CD4-positive, alpha-beta T cell treated with Interleukin-17A for 4 hours (primary cell): Measurements from ENCODE around the gene MMAB.
A peak's percentile ranks its signal among the peaks of the same experiment; 100 is the strongest.
"Not testable (repeated sequence)": the region's sequence is repeated elsewhere in the genome, so short reads cannot be mapped to it uniquely, and the experiment has no call there.

ENCODE experiments used
- DNase-seq: peaks from one replicate; pipeline ENCODE4 v3.0.0-alpha.2; 2020; ENCODE audit warnings: mixed read lengths

Gene MMAB

DNA sequence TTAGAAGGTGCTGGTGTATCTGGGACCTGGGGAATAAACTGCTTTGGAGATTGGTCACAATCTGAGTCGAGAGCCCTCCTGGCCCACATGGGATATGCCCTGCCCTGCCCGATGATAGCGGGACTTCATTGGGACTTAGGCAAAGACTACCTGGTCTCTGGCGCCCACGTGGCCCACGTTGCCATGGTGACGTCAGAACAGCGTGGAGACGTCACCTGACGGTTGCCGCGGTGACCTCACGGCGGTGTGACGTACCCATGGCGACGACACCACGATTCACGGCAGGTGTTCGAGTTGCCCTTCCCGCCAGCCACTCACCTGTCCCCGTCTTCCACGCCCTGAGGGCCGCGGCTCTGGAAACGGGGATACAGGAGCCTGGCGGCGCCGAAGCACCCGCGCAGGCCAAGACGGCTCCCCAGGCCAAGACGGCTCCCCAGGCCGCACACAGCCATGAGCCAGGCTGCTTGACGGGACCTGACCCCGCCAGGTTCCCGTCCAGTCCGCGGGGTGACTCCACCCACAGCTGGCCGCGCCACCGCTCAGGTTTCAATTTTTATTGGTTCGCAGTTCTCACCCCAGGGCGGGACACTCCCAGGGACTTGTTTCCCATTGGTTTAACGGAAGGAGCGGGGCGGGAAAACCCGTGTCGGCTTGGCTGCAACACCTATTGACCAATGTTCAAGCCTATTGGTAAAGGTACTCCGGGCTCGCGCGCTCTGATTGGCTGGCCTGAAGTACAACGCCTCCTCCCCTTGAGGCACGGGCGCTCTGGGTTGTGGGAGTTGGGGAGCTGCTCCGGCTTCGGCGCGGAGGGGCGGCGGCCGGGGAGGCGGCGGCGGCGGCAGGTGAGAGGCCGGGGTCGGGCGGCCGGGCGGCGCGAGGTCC lies at the start of gene MMAB, which contains the start of gene MVK:
MMAB (minus strand) TSS at position 476 of the 885 bp plus-strand sequence; CDS start at position 452, 24 bp downstream.
MVK (plus strand) TSS at position 766 of the 885 bp plus-strand sequence. CDS start 1,029 bp downstream, outside the sequence.
- peak; percentile 98 for DNase-seq

DNA sequence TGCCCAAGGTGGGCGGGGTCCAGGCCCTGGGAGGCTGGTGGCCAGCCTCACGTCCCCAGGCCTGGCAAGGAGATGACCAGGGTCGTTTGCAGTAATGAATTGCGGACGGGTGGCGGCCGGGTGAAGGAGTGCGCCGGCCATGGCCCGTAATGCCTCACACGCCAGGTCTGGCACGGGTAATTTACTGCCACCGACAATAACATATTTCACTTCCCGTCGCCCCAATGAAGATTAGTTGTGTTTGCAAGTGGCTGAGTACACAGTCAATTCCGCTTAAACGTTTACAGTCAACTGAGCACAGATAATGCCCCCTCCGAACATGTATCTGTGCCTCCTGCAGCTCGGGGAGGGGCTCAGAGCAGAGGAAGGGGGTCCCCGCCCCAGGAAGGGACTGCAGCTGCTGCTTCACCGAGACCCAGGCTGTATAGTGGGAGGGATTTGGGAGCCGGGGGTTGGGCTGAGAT lies 48.6 kb upstream of the MMAB start:
- no peak for DNase-seq

DNA sequence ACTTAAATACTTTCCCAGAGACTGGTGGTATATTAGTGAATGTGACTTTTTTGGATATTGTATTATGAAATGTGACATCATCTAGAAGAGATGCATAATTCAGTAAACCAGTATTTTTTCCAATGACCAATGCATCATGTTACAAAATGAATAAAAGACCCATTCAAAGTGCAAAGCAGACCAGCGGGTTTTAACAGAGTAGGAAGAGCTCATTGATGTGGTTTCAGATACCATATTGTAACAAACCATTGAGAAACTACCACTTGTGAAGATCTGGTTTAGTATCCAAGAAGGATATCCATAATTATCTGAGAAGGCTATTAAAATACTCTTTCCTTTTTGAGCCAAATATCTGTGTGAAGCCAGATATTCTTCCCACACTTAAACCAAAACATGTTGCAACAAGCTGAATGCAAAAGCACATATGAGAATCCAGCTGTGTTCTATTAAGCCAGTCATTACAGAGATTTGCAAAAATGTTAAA lies 47.9 kb upstream of the MMAB start:
- DNase-seq = no peak

DNA sequence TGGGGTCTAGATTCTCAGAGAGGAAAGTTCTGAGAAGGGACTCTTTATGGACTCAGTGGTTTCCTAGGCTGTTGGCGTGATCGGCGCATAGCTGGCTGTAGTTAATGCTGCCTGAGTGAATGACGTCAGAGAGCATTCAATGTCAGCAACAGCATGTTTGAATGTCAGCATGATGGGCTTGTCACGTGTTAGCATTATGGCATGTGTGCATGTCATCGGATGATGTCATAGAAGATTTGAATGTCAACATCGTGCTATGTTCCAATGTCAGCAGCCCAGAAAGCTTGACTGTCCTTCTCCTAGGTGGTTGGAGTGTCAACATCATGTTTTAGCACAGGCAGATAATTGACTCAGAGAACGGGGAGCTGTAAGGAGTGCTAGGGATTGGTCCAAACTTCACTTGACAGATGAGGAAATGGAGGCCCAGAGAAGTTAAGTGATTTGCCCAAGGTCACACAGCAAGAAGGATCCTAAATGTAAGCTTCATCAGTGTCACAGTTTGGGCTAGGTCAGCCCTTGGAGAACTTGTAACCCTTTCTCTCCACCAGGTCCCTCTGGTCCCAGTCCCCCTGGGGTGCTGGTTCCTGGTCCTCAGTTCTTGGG lies 45.8 kb upstream of the MMAB start:
- no peak for DNase-seq

- no peak for DNase-seq
Observed at GRCh38 chr12:109618082-109618481, 44.8 kb upstream of the MMAB start.

DNA sequence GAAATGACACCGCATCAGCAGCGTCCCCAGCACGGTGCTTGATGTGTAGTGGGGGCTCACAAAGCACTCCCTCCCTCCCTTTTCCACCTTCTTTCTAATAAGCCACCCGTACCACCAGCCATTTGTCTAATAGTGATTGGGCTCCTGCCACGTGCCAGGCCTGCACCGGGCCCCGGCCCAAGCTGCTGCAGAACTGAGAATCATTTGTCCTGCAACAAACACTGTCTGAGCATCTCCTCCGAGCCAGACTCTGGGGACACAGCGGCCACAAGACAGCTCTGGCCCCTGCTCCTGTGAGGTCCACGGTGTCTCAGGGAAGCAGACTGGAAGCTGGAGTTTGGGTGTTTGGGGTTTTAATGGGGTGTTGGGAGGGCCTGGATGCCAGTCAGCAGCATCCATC lies 44.2 kb upstream of the MMAB start:
- DNase-seq = no peak

GRCh38 chr12:109615556-109616229 lies 42.4 kb upstream of the MMAB start:
- DNase-seq = no peak

- no peak for DNase-seq
Observed at GRCh38 chr12:109613649-109614455, 40.5 kb upstream of the MMAB start.

DNA sequence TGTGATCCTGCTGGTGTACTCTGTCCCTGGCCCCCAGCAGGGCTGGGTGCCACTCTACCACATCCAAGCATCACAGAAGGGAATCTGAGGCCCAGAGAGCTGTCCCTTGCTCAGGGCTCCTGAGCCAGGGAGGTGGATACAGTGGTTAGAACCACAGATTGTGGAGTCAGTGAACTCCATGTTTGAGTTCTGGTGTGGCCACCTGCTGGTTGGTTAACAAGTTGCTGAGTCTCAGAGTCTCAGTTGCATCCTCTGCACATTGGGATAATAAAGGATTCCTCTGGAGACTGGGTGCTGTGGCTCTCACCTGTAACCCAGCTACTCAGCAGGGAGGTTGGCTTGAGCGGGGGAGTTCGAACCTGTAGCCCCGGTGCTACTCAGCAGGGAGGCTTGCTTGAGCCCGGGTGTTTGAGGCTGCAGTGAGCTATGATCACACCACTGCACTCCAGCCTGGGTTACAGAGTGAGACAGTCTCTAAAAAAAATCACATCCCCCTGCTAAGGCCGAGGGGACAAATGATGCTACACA lies 39.7 kb upstream of the MMAB start:
- DNase-seq = no peak

GRCh38 chr12:109612003-109612402 lies 38.7 kb upstream of the MMAB start:
- no peak for DNase-seq

DNA sequence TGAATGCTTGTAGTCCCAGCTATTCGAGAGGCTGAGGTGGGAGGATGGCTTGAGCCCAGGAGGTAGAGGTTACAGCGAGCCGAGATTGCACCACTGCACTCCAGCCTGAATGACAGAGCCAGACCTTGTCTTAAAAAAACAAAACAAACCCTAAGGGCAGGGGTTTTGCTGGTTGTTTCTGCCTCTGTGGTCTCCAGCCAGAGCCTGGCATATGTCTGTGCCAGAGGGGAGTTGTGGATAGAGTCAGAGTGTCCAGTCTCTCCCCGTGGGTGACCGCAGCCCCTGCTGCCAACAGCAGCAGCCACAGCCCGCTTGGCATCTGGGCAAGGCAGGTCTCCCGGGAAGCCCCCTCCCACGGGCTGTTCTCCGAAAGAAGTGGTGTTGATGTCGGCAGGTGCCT lies 37.9 kb upstream of the MMAB start:
- DNase-seq = no peak

GRCh38 chr12:109610523-109610922 lies 37.2 kb upstream of the MMAB start:
- DNase-seq = no peak

GRCh38 chr12:109609342-109609741 lies 36.0 kb upstream of the MMAB start:
- DNase-seq = no peak

GRCh38 chr12:109608793-109609192 lies 35.5 kb upstream of the MMAB start:
- DNase-seq = no peak

GRCh38 chr12:109608270-109608669 lies 35.0 kb upstream of the MMAB start:
- DNase-seq = no peak

GRCh38 chr12:109607618-109608017 lies 34.3 kb upstream of the MMAB start:
- no peak for DNase-seq

- DNase-seq = no peak
Observed at GRCh38 chr12:109606320-109607028, 33.2 kb upstream of the MMAB start.

- DNase-seq = no peak
Observed at GRCh38 chr12:109605599-109606228, 32.4 kb upstream of the MMAB start.

GRCh38 chr12:109605016-109605415 lies 31.7 kb upstream of the MMAB start:
- DNase-seq = no peak

DNA sequence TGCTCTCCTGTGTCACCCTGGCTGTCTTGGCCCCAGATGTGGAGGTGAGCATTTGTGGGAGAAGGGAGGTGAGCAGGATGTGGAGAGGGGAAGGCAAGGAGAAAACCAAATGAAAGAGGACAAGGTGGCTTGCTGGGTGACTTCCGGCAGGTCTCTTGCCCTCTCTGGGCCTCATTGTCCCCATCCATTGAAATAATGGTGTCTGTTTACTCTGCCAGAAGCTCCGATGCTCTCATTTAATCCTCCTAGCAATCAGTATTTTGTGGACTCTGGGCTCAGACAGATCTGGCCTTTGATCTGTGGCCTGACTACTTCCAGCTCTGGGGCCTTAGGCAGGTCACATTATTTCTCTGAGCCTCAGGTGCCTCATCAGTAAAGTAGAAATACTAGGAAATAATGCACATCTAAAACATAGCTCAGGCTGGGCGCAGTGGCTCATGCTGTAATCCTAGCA lies 30.9 kb upstream of the MMAB start:
- DNase-seq = no peak

DNA sequence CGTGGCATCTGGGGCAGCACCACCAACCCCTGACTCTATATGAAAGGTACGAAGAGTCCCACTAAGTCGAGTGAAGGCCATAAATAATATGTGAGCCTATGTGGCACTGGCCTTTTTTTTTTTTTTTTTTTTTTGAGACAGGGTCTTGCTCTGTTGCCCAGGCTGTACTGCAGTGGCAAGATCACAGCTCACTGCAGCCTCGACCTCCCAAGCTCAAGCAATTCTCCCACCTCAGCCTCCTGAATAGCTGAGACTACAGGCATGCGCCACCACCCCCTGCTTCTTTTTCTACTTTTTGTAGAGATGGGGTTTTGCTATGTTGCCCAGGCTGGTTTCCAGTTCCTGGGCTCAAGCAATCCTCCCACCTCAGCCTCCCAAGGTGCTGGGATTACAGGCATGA lies 28.8 kb upstream of the MMAB start:
- not testable (repeated sequence) for DNase-seq
